GM12878 (cell line): Measurements from ENCODE around the gene PRDX1. TPM values are rescaled to one million over a fixed set of nuclear protein-coding genes. Genes with fewer than 3 reads are reported as not detected.

Experiments used
- CHD2 ChIP-seq: IDR thresholded peaks from 2 replicates; pipeline ENCODE4 v1.6.1; 2011; ENCODE audit warnings: low read depth, low read length, improper control_type of control experiment, borderline replicate concordance
- CREM ChIP-seq: IDR thresholded peaks from 2 replicates; pipeline ENCODE4 v1.6.1; 2014; ENCODE audit warnings: antibody characterized with exemption, low read depth
- DPF2 ChIP-seq: fragments of 450-650 bp; IDR thresholded peaks from 2 replicates; pipeline ENCODE4 v1.6.1; 2017; ENCODE audit warnings: mild to moderate bottlenecking
- EED ChIP-seq: sonication (generic); IDR thresholded peaks from 2 replicates; pipeline ENCODE4 v1.6.1; 2016; ENCODE audit warnings: antibody characterized with exemption, low read depth
- KAT2A ChIP-seq: conservative IDR thresholded peaks from 2 replicates; pipeline ENCODE4 v1.6.1; 2011; ENCODE audit warnings: low read depth, low read length; ENCODE audit not compliant: control insufficient read depth
- MEF2B ChIP-seq: fragments of 450-650 bp; IDR thresholded peaks from 2 replicates; pipeline ENCODE4 v1.6.1; 2018; ENCODE audit warnings: mild to moderate bottlenecking, moderate library complexity; ENCODE audit not compliant: partially characterized antibody, poor library complexity, severe bottlenecking
- MXI1 ChIP-seq: fragments of 150-350 bp; IDR thresholded peaks from 2 replicates; pipeline ENCODE4 v1.6.1; 2011; ENCODE audit warnings: low read depth, mild to moderate bottlenecking, inconsistent platforms, low read length, improper control_type of control experiment
- NFYB ChIP-seq: IDR thresholded peaks from 2 replicates; pipeline ENCODE4 v1.6.1; 2011; ENCODE audit warnings: low read depth, mild to moderate bottlenecking, low read length, improper control_type of control experiment, moderate library complexity; ENCODE audit not compliant: insufficient read depth
- NR2C2 ChIP-seq: IDR thresholded peaks from 2 replicates; pipeline ENCODE4 v1.6.1; 2011; ENCODE audit warnings: borderline replicate concordance, low read depth; ENCODE audit not compliant: control insufficient read depth, insufficient read length
- PML ChIP-seq: IDR thresholded peaks from 2 replicates; pipeline ENCODE4 v1.6.1; 2012; ENCODE audit warnings: low read length, inconsistent platforms
- POLR2AphosphoS2 ChIP-seq: IDR thresholded peaks from 2 replicates; pipeline ENCODE4 v1.6.1; 2011; ENCODE audit warnings: low read depth, mild to moderate bottlenecking, low read length, improper control_type of control experiment, moderate library complexity
- POU2F2 ChIP-seq: IDR thresholded peaks from 3 replicates; pipeline ENCODE4 v1.6.1; 2011; ENCODE audit warnings: low read depth, mild to moderate bottlenecking, low read length, borderline replicate concordance
- RELA ChIP-seq: fragments of 450-650 bp; IDR thresholded peaks from 2 replicates; pipeline ENCODE4 v1.8.0; 2014; ENCODE audit warnings: borderline replicate concordance; ENCODE audit not compliant: partially characterized antibody
- RUNX3 ChIP-seq: IDR thresholded peaks from 2 replicates; pipeline ENCODE4 v1.6.1; 2012; ENCODE audit warnings: low read length, inconsistent platforms
- SMC3 ChIP-seq: IDR thresholded peaks from 2 replicates; pipeline ENCODE4 v1.6.1; 2011; ENCODE audit warnings: low read length, improper control_type of control experiment, borderline replicate concordance
- SPI1 ChIP-seq: IDR thresholded peaks from 2 replicates; pipeline ENCODE4 v1.6.1; 2011; ENCODE audit warnings: low read depth, mild to moderate bottlenecking, low read length, moderate library complexity, borderline replicate concordance; ENCODE audit not compliant: insufficient read depth
- TAF1 ChIP-seq: IDR thresholded peaks from 2 replicates; pipeline ENCODE4 v1.6.1; 2011; ENCODE audit warnings: mild to moderate bottlenecking, low read depth, low read length, borderline replicate concordance
- TCF3 ChIP-seq: IDR thresholded peaks from 2 replicates; pipeline ENCODE4 v1.6.1; 2012; ENCODE audit warnings: low read depth, mild to moderate bottlenecking, low read length, borderline replicate concordance; ENCODE audit not compliant: insufficient read depth
- YBX1 ChIP-seq: fragments of 450-650 bp; IDR thresholded peaks from 2 replicates; pipeline ENCODE4 v1.6.1; 2016; ENCODE audit warnings: antibody characterized with exemption
- ZNF217 ChIP-seq: fragments of 450-650 bp; IDR thresholded peaks from 2 replicates; pipeline ENCODE4 v1.6.1; 2017; ENCODE audit warnings: antibody characterized with exemption, mild to moderate bottlenecking
- polyA plus RNA-seq, 11 experiments: library from polyadenylated mRNA; depleted of rRNA in 4 of 11; unstranded in 6 of 11; stranded (reverse) in 5 of 11; fragments of >200 nt; fragmentation: Nextera tagmentation in 4 of 11; fragmentation: Illumina TruSeq in 1 of 11; extraction: Ambion mirVana in 4 of 11; extraction: Trizol in 1 of 11; gene quantifications; 1 replicate in 1 of 11; 2 replicates in 10 of 11; pipeline versions ENCODE4 v1.2.1 to v1.2.3, GENCODE V29; 2011 to 2016; ENCODE audit warnings: inconsistent platforms in 2 of 11, missing spikeins in 2 of 11, low read depth in 1 of 11
- total RNA-seq, 4 experiments: library from RNA; depleted of rRNA in 3 of 4; stranded (reverse); fragments of >200 nt in 3 of 4; fragmentation: Illumina TruSeq in 1 of 4; extraction: Trizol in 1 of 4; gene quantifications; 2 replicates each; pipeline versions ENCODE4 v1.2.1 to v1.2.3, GENCODE V29; 2013 to 2021
- TF ChIP-seq, protein P1 (sequence below): fragments of 450-650 bp; IDR thresholded peaks from 2 replicates; pipeline ENCODE4 v1.6.1; 2014; ENCODE audit warnings: mild to moderate bottlenecking
- TF ChIP-seq, protein P2 (sequence below): IDR thresholded peaks from 2 replicates; pipeline ENCODE4 v1.6.1; 2011; ENCODE audit warnings: borderline replicate concordance, low read depth, mild to moderate bottlenecking, moderate library complexity, low read length; ENCODE audit not compliant: insufficient read depth, poor library complexity, severe bottlenecking
- TF ChIP-seq, protein P3 (sequence below): fragments of 450-650 bp; IDR thresholded peaks from 2 replicates; pipeline ENCODE4 v1.6.1; 2017; ENCODE audit warnings: low read depth, mild to moderate bottlenecking, moderate library complexity
- TF ChIP-seq, protein P4 (sequence below): IDR thresholded peaks from 2 replicates; pipeline ENCODE4 v1.6.1; 2012; ENCODE audit warnings: mild to moderate bottlenecking, low read depth, low read length

PRDX1 gene
- total and polyA plus RNA-seq, 10 of the 15 experiments (the other 5 are each of a cell fraction or from before 2014, with no cell fraction given): 659 to 1,775 (median 811) TPM

DNA sequence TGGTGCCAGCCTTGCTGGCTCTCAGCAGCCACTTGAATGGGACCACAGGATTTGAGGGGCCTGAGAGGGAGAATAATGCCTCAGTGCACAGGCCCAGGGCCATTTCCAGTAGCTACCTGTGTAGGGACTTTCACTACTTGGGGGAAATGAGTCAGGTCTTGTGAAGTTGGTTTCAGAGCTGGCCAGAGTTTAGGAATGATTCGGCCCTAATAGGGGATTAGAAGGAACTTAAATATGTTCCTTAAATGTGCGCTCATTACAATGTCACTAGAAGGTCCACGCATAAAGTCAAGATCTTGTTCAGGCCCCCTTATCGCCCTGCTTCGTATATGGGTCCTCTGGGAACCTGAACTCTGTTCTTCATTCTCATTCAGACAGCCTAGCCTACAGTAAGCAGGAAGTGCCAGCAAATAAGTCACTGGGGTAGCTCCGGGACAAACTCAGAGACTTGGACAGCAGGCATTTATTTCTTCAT lies 23.4 kb upstream of the PRDX1 start (continued):
- TF ChIP-seq, protein P1, sequence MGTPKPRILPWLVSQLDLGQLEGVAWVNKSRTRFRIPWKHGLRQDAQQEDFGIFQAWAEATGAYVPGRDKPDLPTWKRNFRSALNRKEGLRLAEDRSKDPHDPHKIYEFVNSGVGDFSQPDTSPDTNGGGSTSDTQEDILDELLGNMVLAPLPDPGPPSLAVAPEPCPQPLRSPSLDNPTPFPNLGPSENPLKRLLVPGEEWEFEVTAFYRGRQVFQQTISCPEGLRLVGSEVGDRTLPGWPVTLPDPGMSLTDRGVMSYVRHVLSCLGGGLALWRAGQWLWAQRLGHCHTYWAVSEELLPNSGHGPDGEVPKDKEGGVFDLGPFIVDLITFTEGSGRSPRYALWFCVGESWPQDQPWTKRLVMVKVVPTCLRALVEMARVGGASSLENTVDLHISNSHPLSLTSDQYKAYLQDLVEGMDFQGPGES: no peak
- TF ChIP-seq PML (no peak), TCF3 (peak; percentile 50; the same call in 1 of the 2 replicates), EED (peak; percentile 99), SMC3 (0 out of 2 replicates have a peak, but pooled peaks have one; percentile 7), NFYB (no peak), MXI1 (no peak), ZNF217 (no peak), CREM (peak; percentile 81), RELA (peak; percentile 90), NR2C2 (no peak), RUNX3 (peak; percentile 93), MEF2B (peak; percentile 48), POLR2AphosphoS2 (no peak), SPI1 (no peak), POU2F2 (peak; percentile 68; the same call in 1 of the 3 replicates), YBX1 (no peak), DPF2 (peak; percentile 88; the same call in 1 of the 2 replicates), CHD2 (no peak; the same call in 1 of the 2 replicates), KAT2A (no peak), TAF1 (0 out of 2 replicates have a peak, but pooled peaks have one; percentile 10)
- TF ChIP-seq, protein P2, sequence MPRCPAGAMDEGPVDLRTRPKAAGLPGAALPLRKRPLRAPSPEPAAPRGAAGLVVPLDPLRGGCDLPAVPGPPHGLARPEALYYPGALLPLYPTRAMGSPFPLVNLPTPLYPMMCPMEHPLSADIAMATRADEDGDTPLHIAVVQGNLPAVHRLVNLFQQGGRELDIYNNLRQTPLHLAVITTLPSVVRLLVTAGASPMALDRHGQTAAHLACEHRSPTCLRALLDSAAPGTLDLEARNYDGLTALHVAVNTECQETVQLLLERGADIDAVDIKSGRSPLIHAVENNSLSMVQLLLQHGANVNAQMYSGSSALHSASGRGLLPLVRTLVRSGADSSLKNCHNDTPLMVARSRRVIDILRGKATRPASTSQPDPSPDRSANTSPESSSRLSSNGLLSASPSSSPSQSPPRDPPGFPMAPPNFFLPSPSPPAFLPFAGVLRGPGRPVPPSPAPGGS: peak; percentile 76
- TF ChIP-seq, protein P3, sequence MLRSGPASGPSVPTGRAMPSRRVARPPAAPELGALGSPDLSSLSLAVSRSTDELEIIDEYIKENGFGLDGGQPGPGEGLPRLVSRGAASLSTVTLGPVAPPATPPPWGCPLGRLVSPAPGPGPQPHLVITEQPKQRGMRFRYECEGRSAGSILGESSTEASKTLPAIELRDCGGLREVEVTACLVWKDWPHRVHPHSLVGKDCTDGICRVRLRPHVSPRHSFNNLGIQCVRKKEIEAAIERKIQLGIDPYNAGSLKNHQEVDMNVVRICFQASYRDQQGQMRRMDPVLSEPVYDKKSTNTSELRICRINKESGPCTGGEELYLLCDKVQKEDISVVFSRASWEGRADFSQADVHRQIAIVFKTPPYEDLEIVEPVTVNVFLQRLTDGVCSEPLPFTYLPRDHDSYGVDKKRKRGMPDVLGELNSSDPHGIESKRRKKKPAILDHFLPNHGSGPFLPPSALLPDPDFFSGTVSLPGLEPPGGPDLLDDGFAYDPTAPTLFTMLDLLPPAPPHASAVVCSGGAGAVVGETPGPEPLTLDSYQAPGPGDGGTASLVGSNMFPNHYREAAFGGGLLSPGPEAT: peak; percentile 89
- TF ChIP-seq, protein P4, sequence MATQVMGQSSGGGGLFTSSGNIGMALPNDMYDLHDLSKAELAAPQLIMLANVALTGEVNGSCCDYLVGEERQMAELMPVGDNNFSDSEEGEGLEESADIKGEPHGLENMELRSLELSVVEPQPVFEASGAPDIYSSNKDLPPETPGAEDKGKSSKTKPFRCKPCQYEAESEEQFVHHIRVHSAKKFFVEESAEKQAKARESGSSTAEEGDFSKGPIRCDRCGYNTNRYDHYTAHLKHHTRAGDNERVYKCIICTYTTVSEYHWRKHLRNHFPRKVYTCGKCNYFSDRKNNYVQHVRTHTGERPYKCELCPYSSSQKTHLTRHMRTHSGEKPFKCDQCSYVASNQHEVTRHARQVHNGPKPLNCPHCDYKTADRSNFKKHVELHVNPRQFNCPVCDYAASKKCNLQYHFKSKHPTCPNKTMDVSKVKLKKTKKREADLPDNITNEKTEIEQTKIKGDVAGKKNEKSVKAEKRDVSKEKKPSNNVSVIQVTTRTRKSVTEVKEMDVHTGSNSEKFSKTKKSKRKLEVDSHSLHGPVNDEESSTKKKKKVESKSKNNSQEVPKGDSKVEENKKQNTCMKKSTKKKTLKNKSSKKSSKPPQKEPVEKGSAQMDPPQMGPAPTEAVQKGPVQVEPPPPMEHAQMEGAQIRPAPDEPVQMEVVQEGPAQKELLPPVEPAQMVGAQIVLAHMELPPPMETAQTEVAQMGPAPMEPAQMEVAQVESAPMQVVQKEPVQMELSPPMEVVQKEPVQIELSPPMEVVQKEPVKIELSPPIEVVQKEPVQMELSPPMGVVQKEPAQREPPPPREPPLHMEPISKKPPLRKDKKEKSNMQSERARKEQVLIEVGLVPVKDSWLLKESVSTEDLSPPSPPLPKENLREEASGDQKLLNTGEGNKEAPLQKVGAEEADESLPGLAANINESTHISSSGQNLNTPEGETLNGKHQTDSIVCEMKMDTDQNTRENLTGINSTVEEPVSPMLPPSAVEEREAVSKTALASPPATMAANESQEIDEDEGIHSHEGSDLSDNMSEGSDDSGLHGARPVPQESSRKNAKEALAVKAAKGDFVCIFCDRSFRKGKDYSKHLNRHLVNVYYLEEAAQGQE: 0 out of 2 replicates have a peak, but pooled peaks have one; percentile 13
